GM23248 (cell line): ENCODE measurements around the gene PRPSAP2.

Experiments used
- EZH2 ChIP-seq: fragments of 200-600 bp; sonication (generic); IDR thresholded peaks from 2 replicates; pipeline ENCODE4 v1.6.1; 2018; ENCODE audit warnings: antibody characterized with exemption, mild to moderate bottlenecking; ENCODE audit not compliant: insufficient read depth, poor library complexity, severe bottlenecking
- EZH2phosphoT487 ChIP-seq: fragments of 200-600 bp; sonication (generic); IDR thresholded peaks from 2 replicates; pipeline ENCODE4 v1.6.1; 2018; ENCODE audit warnings: antibody characterized with exemption, moderate library complexity, mild to moderate bottlenecking, low read depth; ENCODE audit not compliant: insufficient read depth

GRCh38 chr17:18961634-18962493 lies 103.9 kb downstream of the PRPSAP2 start:
- no peak for TF ChIP-seq EZH2
- no peak for TF ChIP-seq EZH2phosphoT487
